ENCODE results near the gene GLRX2.

Gene GLRX2

DNA sequence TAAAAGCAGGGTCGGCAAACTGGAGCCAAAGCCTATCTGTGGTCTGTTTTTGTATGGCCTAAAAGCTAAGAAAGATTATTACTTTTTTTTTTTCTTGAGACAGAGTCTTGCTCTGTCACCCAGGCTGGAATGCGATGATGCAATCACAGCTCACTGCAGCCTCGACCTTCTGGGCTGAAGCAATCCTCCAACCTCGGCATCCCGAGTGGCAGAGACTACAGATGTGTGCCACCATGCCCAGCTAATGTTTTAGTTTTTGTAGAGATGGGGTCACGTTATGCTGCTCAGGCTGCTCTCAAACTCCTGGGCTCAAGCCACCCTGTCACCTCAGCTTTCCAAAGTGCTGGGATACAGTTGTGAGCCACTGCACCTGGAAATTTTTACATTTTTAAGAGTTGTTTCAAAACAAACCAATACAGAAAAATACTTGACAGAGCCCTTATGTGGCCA is 6.5 kb upstream of the GLRX2 start:
- no peak for DNase-seq

DNA sequence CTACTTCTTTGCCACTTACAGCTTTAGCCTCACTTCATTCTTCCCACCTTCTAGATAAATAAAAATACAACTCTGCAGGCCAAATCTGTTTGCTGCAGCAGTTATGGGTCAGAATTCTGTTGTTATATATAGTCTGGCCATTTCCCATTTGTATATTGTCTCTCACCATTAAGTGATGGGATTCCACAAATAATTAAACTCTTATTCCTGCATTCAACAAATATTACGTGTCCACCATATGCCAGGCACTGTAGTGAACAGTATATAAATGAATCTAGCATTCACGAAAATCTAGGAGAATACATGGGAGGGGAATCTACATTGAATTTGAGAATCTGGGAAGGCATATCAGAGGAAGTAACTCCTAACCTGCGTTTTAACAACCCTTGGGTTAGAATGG is 5.7 kb upstream of the GLRX2 start:
- DNase-seq, result no peak

GRCh38 chr1:193110246-193110645 is 5.0 kb upstream of the GLRX2 start:
- no peak for DNase-seq

DNA sequence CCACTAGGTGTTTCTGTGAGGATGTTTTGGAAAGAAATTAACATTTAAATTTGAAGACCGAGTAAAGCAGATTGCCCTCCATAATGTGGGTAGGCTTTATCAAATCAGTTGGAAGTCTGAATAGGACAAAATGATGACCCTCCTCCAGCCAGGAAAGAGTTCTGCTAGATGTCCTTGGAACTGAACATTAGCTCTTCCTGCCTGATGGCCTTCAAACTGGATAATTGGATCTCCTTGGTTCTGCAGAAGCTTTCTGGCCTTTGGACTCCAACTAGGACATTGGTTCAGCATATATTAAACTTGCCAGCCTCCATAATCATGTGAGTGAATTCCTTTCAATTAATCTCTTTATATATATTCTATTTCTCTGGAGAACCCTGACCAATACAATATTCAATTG is 4.4 kb upstream of the GLRX2 start:
- DNase-seq, result no peak

DNA sequence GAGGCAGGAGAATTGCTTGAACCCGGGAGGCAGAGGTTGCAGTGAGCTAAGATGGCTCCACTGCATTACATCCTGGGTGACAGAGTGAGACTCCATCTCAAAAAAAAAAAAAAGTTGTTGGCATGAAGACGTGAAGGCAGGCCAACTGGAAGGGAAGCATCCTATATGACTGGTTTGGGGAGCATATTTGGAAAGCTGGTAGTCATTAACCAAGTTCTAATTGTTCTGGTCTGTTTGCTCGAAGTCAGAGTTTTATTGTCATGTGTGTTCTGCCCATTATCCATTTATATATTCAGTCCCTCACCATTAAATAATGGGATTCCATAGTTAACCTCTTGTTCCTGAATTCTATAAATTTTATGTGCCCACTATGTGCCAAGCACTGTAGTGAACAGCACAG is 3.3 kb upstream of the GLRX2 start:
- no peak for DNase-seq

DNA sequence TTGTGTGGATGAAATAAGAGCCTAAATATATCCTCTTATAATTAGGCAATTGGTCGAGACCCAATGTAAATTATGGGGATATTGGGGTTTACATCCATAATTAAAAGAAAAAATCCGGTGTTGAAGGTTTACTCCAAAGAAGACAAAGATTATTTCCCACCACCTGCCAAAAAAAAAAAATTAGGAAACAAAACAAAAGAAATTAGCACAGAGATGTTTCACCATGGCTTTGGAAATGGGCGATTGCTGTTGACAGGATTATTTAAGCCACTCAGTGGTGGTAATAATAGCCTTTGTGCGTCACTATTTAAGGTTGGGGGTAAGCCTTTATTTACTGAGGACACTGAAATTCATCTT is 585 bp upstream of the GLRX2 start:
- no peak for DNase-seq

DNA sequence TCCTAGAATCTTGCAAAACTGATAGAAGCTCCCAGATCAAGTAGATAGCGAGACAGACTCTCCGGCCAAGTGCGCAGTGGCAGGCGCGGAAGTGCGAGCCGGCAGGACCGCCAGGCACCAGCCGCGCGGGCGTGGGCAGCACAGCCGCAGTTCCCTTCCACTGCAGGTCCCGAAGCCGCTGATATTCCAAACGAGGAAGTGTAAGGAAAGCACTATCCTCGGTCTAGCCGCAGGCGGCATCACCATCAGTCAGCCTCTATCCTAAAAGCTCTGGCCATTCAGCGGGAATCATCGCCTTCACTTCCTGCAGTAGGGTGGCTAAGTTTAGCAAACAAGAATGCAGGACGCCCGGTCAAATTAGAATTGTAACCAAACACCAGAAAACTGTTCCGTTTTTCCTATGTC is 710 bp downstream of the GLRX2 start:
- DNase-seq, result no peak

DNA sequence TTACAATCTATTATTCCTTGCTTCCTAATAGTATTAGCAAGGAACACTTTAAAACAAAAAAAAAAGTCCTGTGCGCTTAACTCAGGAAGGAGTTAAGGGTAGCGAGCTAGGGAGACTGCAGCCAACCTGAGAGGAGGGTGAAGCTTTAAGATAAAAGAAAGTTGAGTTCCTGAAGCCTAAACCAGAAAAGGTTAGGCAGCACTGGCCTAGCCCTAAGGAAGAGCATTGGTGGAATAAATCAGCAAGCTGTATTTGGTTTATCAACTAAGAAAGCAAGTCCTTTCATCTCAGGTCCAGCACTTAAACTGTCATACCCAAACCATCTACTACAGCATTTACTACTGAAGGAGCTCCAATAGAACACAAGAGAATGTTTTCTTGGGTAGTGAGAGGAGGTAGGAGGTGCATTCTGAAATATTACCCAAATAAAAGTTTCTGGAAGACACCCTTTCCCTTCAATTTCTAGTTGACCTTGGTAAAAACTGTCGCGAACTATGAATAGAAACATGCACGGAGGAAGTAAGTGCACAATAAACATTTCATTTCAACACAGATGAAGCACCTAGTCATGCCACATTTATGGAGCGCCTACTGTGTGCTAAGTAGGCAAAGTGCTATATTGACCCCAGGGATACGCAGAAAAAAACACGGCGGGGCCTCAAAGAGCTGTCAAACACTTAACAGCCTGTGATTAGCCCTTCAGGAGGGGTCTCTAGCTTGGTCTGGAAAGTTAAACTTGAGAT is 1.3 kb downstream of the GLRX2 start:
- no peak for DNase-seq

GRCh38 chr1:193102662-193103061 is 2.6 kb downstream of the GLRX2 start:
- no peak for DNase-seq

DNA sequence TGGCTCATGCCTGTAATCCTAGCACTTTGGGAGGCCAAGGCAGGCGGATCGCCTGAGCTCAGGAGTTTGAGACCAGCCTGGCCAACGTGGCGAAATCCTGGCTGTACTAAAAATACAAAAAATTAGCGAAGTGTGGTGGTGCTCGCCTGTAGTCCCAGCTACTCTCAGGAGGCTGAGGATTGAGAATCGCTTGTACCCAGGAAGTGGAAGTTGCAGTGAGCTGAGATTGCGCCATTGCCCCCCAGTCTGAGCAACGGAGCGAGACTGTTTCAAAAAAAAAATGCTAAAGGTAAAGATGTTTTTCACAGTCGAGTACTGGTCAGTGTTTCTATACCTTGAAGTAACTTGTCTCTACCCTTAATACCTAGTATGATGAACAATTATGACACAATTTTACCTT is 11.1 kb downstream of the GLRX2 start:
- no peak for DNase-seq

DNA sequence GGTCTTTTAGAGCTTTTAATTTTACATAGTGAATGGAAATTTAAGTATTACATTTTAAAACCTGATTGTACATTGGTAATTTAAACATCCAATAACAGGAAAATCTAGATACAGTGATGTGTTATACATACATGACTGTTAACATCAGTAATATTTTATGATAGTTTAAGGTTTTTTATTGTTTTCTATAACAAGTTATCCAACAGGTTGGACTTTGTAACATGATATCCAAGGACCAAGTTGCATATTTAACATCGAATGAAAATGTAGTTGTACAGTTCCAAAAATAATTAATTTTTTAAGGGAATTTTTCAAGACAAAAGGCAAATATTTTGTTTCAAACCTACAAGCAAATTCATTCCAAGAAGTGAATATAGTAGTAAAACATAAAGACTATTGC is 14.3 kb downstream of the GLRX2 start:
- DNase-seq, result no peak

GRCh38 chr1:193087893-193088292 is 17.3 kb downstream of the GLRX2 start:
- DNase-seq, result no peak

GRCh38 chr1:193086342-193086741 is 18.9 kb downstream of the GLRX2 start:
- DNase-seq, result no peak

DNA sequence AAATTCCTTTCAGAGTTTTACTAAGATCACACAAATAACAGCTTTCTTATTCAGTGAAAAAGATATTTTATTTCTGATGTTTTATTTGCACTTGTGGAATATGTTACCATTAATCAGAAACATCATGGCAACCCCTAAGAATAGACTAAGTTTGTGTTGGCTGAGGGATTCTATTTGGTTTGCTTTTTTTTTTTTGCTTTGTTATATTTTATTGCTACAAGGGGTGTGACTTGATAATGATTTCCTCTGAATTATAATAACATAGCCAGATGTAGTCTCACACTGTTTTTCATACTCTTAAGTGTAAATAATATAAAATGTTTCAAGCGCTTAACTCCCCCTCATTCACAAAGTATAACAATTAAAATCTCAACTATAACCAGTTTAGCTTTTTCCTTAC is 20.0 kb downstream of the GLRX2 start:
- DNase-seq, result no peak

GRCh38 chr1:193083365-193084088 is 21.7 kb downstream of the GLRX2 start:
- no peak for DNase-seq

DNA sequence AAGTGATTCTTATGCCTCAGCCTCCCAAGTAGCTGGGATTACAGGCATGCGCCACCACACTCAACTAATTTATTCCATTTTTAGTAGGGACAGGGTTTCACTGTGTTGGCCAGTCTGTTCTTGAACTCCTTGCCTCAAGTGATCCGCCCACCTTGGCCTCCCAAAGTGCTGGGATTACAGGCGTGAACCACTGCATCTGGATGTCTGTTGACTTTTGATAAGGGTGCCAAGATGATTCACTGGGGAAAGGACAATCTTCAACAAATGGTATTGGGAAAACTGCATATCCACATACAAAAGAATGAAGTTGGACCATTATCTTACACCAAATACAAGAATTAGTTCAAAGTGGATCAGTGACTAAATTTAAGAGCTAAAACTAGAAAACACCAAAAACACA is 26.0 kb downstream of the GLRX2 start:
- no peak for DNase-seq

DNA sequence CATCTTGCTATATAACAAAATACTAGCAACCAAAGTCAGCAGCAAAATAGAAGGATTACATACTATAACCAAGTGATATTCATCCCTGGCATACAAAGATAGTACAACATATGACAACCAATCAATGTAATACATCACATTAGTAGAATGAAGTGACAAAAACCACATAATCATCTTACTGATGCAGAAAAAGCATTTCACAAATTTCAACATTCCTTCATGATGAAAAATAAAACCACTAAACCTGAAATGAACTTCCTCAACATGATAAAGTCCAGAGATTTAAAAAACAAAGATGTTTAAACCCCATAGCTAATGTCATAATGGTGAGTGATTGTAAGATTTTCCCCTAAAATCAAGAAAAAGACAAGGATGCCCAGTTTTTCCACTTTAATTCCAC is 27.2 kb downstream of the GLRX2 start:
- DNase-seq, result no peak

GRCh38 chr1:193070942-193071341 is 34.3 kb downstream of the GLRX2 start:
- DNase-seq, result no peak

DNA sequence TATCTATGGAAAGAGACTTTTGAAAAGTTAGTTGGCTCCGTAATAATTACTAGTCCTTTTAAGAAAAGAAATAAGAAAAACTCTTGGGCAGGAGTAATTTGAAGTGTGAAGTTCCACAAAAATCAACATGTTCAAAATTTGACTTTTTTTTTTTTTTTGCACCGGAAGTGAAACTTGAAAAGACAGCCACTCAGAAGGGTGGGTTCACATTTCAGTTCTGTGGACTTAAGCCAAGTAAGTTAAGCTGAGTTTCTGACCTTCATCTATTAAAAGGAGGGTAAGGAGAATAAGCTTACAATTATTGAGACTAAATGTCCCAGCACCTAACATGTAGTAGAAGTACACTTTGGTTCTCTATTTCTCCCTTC is 34.8 kb downstream of the GLRX2 start:
- DNase-seq, result no peak

DNA sequence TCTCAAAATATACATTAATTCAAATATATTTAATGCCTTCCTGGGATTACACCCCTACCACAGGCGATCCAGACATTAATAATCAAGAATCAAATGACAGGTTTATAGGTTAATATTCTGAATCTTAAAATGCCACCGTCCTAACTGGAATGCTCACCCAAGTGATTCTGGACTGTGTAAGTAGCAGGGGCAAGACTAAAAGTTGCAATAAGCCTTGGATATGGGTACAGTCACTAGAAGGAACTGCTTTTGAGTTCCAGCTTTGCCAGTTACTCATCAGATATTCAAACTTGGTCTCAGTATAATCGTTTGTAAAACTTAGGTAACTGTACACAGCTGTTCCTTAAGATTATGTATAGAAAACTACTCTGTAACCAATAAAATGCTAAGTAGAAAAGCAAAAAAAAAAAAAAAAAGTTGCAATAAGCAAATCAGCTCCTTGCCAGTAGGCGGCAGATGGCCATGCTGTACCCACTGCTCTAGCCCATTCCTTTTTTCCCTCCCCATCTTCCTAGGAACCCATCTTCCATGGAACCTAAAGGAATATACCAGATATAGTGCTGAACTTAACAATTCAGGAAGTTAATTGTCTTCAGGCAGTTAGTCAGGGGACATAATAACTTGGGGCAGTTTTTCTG is 35.3 kb downstream of the GLRX2 start:
- no peak for DNase-seq

DNA sequence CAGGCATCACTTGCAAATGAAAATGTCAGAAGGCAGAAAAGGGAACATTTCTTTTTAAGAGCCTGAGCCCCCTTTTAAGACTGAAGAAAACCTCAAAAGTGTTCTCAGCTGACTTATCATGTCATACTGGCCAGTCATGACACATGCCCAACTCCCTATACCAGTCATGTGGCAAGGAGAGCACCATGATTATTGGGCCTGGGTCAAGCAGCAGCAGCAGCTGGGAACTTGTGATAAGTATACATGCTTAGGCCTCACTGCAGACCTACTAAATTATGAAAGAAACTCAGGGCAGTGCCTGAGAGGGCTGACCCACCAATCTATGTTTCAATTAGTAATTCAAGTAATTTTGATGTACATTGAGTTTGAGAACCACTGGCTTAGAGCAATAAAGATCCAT is 37.2 kb downstream of the GLRX2 start:
- DNase-seq, result no peak

DNA sequence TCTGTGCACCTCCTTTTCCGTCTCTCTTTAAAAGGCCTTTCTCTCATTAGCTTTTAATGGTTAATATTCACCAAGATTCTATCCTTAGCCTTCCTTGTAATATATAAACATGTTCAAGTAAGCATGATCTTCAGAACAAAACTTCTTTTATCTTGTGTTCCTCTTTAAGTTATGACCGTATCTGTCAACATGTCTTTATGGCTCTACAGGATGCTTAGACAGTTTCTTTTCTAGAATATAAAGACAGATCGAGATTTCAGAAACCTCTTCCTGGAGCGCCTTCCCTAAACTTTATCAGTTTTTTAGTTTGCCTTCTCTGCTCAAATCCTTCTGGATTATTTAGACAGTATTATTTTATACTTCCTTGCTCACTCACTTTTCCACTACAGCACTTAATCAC is 38.6 kb downstream of the GLRX2 start:
- no peak for DNase-seq

GRCh38 chr1:193065954-193066353 is 39.3 kb downstream of the GLRX2 start:
- no peak for DNase-seq

DNA sequence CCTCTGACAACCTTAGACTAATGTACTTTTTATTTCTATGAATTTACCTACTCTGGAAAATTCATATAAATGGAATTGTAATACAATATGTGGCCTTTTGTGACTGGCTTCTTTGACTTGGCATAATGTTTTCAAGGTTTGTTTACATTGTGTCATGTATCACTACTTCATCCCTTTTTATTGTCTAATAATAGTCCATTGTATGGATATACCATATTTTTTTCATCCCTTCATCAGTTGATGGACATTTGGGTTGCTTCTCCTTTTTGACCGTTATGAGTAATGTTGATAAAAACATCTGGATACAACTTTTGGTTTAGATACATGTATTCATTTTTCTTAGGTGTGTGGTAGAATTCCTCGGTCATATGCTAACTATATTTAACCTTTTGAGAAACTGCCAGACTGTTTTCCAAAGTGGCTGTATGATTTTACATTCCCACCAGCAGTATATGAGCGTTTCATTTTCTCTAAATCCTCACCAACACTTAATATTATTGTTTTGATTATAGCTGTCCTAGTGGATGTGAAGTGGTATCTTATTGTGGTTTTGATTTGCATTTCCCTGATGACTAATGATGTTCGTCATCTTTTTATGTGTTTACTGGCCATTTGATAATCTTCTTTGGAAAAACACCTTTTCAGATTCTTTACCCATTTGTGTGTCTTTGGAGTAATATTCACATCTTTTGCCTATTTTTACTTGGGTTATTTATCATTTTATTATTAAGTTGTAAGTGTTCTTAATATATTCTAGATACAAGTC is 42.3 kb downstream of the GLRX2 start:
- DNase-seq, result no peak

Data from activated naive CD4-positive, alpha-beta T cell (primary cell).